GM23338 (cell line): ENCODE data around the gene UGT2A3.

Experiments used
- CREB1 ChIP-seq: fragments of 250-450 bp; sonication (Bioruptor Pico); IDR thresholded peaks from 2 replicates; pipeline ENCODE4 v1.5.0; 2020; ENCODE audit warnings: low read depth, mild to moderate bottlenecking, moderate library complexity
- CTCF ChIP-seq, 2 experiments: fragments of 200-600 bp in 1 of 2; sonication (generic) in 1 of 2; conservative IDR thresholded peaks; 2 replicates each; pipeline versions ENCODE4 v1.5.1 to v1.6.1; 2016 to 2017; ENCODE audit warnings: antibody characterized with exemption in 2 of 2, low read depth in 2 of 2, mild to moderate bottlenecking in 2 of 2, moderate library complexity in 1 of 2
- EZH2 ChIP-seq: fragments of 200-600 bp; sonication (generic); IDR thresholded peaks from one replicate; pipeline ENCODE4 v1.8.0; 2017; ENCODE audit warnings: antibody characterized with exemption, mild to moderate bottlenecking, low read depth; ENCODE audit not compliant: unreplicated experiment
- EZH2phosphoT487 ChIP-seq: fragments of 200-600 bp; sonication (generic); IDR thresholded peaks from one replicate; pipeline ENCODE4 v1.8.1; 2018; ENCODE audit warnings: antibody characterized with exemption; ENCODE audit not compliant: unreplicated experiment
- POLR2AphosphoS5 ChIP-seq: IDR thresholded peaks from 2 replicates; pipeline ENCODE4 v1.6.1; 2016; ENCODE audit warnings: antibody characterized with exemption, low read depth
- STAT1 ChIP-seq: IDR thresholded peaks from one replicate; pipeline ENCODE4 v1.6.1; 2016; ENCODE audit warnings: antibody characterized with exemption; ENCODE audit not compliant: unreplicated experiment

GRCh38 chr4:68896749-68897148, 54.9 kb downstream of the UGT2A3 start:
- TF ChIP-seq CTCF (conservative IDR thresholded peaks at IDR 0.05; ENCODE audit: low read depth in 2 of 2) (no peak), STAT1 (no peak), POLR2AphosphoS5 (no peak), EZH2phosphoT487 (no peak), EZH2 (no peak), CREB1 (CRISPR knock-in tag) (no peak)
